ENCODE measurements around the gene NR1H4.
"Not testable (repeated sequence)": the region's sequence is repeated elsewhere in the genome, so short reads cannot be mapped to it uniquely, and the experiment has no call there.

NR1H4 gene

DNA sequence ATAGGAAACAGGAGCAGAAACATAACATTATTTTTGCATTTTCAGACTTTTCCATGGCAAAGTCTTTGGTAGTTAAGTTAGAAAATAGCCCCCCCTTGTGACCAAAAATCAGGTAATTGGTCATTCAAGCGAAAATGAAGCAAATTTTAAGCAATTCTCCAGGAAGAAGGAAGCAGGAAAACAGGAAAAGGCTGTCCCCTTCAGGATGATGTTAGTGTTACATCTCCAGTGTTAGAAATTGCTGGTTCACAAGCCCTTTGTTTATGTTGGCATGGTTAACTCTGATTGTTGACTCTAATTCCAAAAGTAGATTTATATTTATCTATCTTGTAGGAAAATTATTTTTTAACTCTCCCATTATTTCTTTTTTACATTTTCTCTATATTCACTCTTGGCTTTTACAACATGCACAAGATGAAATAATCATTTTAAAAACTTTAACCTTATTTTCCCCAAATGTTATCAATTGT lies 81.0 kb downstream of the NR1H4 start:
- no peak for TF ChIP-seq POLR2A (IDR thresholded peaks at IDR 0.05; ENCODE audit: low read depth, low read length)
- FAIRE-seq (peak; percentile 90), DNase-seq (ENCODE audit: insufficient read length, low spot score) (peak; percentile 45)

GRCh38 chr12:100555722-100556121 lies 82.1 kb downstream of the NR1H4 start:
- no peak for FAIRE-seq
- TF ChIP-seq POLR2A (IDR thresholded peaks at IDR 0.05; ENCODE audit: low read depth, low read length) = no peak
- DNase-seq (ENCODE audit: insufficient read length, low spot score) = no peak

DNA sequence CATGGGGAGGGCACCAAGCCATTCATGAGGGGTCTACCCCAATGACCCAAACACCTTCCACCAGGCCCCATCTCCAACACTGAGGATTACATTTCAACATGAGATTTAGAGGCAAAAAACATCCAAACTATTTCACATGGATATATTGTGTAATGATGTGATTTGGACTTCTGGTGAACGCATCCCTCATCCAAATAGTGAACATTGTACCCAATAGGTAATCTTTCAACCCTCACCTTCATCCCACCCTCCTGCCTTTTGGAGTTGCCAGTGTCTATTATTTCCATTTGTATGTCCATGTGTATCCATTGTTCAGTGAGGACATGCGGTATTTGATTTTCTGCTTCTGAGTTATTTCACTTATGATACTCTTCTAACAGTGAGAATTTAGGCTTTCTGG lies 83.7 kb downstream of the NR1H4 start:
- no peak for FAIRE-seq
- no peak for DNase-seq (ENCODE audit: insufficient read length, low spot score)
- TF ChIP-seq POLR2A (IDR thresholded peaks at IDR 0.05; ENCODE audit: low read depth, low read length) = no peak

DNA sequence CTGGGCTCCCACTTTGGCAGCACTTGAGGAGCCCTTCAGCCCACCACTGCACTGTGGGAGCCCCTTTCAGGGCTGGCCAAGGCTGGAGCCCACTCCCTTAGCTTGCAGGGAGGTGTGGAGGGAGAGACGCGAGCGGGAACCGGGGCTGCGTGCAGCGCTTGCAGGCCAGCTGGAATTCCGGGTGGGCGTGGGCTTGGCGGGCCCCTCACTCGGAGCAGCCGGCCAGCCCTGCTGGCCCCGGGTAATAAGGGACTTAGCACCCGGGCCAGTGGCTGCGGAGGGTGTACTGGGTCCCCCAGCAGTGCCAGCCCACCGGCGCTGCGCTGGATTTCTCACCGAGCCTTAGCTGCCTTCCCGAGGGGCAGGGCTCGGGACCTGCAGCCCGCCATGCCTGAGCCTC lies 85.6 kb downstream of the NR1H4 start:
- FAIRE-seq; DNase-seq (ENCODE audit: insufficient read length, low spot score): not testable (repeated sequence)

DNA sequence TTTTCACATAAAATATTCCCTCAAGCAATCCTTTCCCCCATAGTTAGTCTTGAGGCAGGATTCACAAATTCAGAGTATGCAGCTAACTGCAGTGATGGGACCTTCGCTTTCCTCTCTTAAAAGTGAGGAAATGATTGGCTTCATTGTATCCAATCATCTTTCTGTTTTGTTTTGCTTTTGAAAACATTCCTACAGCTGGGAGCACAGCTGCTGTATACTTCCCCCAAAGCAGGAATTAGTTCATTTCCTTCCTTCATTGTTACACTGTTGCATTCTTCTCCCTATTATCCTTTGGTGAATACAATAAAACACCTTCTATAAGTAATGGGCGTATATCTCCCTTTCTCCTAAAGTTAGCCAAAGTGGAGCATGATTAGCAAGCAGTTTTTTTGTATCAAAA lies 90.4 kb downstream of the NR1H4 start:
- no peak for TF ChIP-seq POLR2A (IDR thresholded peaks at IDR 0.05; ENCODE audit: low read depth, low read length)
- FAIRE-seq = no peak
- DNase-seq (ENCODE audit: insufficient read length, low spot score) = no peak

DNA sequence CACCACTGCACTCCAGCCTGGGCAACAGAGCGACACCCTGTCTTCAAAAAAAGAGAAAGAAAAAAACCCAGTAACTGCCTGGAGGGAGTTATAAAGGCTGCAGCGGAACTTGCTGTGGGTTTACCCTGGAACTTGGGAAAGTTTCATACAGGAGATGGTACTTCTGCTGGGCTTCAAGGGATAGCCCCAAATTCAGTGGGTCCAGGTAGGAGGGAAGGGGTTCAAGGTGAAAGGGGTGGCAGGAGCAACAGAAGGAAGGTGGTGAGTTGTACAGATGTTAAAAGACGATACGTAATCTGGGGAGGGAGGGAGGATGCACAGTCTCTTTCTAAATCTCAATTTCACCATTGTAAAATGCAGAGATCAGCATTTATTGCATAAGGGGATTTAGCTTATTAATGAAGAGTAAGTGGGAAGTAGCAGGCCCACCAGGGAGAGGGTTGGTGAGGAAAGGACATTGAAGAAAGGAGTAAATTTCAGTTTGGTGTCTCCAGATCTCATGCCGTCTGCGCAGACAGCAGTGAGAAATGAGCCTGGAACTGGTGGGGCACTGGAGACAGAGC lies 91.3 kb downstream of the NR1H4 start:
- no peak for FAIRE-seq
- no peak for TF ChIP-seq POLR2A (IDR thresholded peaks at IDR 0.05; ENCODE audit: low read depth, low read length)
- no peak for DNase-seq (ENCODE audit: insufficient read length, low spot score)

DNA sequence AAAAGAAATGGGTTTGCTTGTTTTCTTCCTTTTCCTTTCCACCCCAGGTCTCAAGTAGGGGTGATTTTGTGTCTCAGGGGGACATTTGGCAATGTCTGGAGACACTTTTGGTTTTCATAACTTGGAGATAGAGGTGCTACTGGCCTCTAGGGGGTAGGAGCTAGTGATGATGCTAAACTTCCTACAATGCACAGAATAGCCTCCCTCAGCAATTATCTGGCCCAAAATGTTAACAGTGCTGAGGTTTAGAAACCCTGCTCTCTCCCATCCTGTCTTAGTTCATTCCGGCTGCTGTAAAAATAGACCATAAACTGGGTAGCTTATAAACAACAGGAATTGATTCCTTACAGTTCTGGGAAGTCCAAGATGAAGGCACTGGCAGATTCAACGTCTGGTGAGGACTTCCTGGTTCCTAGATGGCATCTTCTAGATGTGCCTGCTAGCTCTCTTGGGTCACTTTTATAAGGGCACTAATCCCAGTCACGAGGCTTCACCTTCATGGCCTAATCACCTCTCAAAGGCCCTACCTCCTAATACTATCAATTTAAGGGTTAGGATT lies 92.4 kb downstream of the NR1H4 start:
- DNase-seq (ENCODE audit: insufficient read length, low spot score) = no peak
- TF ChIP-seq POLR2A (IDR thresholded peaks at IDR 0.05; ENCODE audit: low read depth, low read length) = no peak
- no peak for FAIRE-seq

- TF ChIP-seq POLR2A (IDR thresholded peaks at IDR 0.05; ENCODE audit: low read depth, low read length) = no peak
- DNase-seq (ENCODE audit: insufficient read length, low spot score) = no peak
- peak; percentile 81 for FAIRE-seq
Observed at GRCh38 chr12:100566887-100567637, 93.4 kb downstream of the NR1H4 start.

DNA sequence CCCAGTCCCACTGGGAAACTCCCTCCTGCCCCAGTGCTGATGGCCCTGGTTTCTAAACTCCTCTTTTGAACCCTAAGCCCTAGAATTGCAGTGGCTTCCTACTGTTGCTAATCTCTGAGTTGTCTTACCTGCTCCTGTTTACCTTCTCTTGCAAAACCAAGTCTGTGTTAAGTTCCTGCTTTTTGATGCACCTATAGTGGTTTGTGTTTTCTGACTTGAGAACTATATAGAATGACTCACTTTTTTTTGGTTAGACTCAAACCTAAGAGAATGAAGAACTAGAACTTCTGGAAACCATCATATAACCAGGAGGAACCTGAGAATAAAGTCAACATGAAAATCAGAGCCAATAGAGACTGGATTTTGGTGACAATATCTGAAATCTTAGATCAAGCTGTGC lies 94.3 kb downstream of the NR1H4 start:
- no peak for TF ChIP-seq POLR2A (IDR thresholded peaks at IDR 0.05; ENCODE audit: low read depth, low read length)
- no peak for DNase-seq (ENCODE audit: insufficient read length, low spot score)
- FAIRE-seq = no peak

- DNase-seq (ENCODE audit: insufficient read length, low spot score) (no peak), FAIRE-seq (no peak)
- no peak for TF ChIP-seq POLR2A (IDR thresholded peaks at IDR 0.05; ENCODE audit: low read depth, low read length)
Observed at GRCh38 chr12:100572184-100572583, 98.5 kb downstream of the NR1H4 start.

GRCh38 chr12:100573292-100574186 lies 99.9 kb downstream of the NR1H4 start, which contains the start of gene GAS2L3:
GAS2L3 (plus strand) TSS chr12:100573684; CDS start chr12:100594905, 21,221 bp downstream.
- TF ChIP-seq POLR2A (IDR thresholded peaks at IDR 0.05; ENCODE audit: low read depth, low read length) = peak; percentile 70; the same call in 1 of the 2 replicates
- FAIRE-seq (peak; percentile 88), DNase-seq (ENCODE audit: insufficient read length, low spot score) (peak; percentile 82)

- DNase-seq (ENCODE audit: insufficient read length, low spot score) = no peak
Observed at GRCh38 chr12:100574187-100575074, 100.8 kb downstream of the NR1H4 start.

More at GRCh38 chr12:100574187-100575074, 100.8 kb downstream of the NR1H4 start:
- no peak for FAIRE-seq
- no peak for TF ChIP-seq POLR2A (IDR thresholded peaks at IDR 0.05; ENCODE audit: low read depth, low read length)
